GM12892 (cell line): ENCODE results near the gene ERBB4.

Source experiments
- POLR2A ChIP-seq: IDR thresholded peaks from 2 replicates; pipeline ENCODE4 v1.6.1; 2011; ENCODE audit warnings: low read depth, low read length, control low read depth
- POLR2AphosphoS5 ChIP-seq: IDR thresholded peaks from 2 replicates; pipeline ENCODE4 v1.6.1; 2011; ENCODE audit warnings: low read depth, low read length, control low read depth

- TF ChIP-seq POLR2AphosphoS5 (no peak), POLR2A (no peak)
Observed at GRCh38 chr2:211823886-211824479, 714.6 kb downstream of the ERBB4 start.
